Epithelial cell of umbilical artery (primary cell): ENCODE data around the gene SESN3. TPM values are rescaled to one million over a fixed set of nuclear protein-coding genes. Genes with fewer than 3 reads are reported as not detected.

Source experiments
- total RNA-seq: library from RNA; depleted of rRNA; stranded (reverse); fragments of >200 nt; gene quantifications from 2 replicates; pipeline ENCODE4 v1.2.3, GENCODE V29; 2014

Gene SESN3, protein sequence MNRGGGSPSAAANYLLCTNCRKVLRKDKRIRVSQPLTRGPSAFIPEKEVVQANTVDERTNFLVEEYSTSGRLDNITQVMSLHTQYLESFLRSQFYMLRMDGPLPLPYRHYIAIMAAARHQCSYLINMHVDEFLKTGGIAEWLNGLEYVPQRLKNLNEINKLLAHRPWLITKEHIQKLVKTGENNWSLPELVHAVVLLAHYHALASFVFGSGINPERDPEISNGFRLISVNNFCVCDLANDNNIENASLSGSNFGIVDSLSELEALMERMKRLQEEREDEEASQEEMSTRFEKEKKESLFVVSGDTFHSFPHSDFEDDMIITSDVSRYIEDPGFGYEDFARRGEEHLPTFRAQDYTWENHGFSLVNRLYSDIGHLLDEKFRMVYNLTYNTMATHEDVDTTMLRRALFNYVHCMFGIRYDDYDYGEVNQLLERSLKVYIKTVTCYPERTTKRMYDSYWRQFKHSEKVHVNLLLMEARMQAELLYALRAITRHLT
- 0.61 and 0.65 TPM in 2 replicates for total RNA-seq

DNA sequence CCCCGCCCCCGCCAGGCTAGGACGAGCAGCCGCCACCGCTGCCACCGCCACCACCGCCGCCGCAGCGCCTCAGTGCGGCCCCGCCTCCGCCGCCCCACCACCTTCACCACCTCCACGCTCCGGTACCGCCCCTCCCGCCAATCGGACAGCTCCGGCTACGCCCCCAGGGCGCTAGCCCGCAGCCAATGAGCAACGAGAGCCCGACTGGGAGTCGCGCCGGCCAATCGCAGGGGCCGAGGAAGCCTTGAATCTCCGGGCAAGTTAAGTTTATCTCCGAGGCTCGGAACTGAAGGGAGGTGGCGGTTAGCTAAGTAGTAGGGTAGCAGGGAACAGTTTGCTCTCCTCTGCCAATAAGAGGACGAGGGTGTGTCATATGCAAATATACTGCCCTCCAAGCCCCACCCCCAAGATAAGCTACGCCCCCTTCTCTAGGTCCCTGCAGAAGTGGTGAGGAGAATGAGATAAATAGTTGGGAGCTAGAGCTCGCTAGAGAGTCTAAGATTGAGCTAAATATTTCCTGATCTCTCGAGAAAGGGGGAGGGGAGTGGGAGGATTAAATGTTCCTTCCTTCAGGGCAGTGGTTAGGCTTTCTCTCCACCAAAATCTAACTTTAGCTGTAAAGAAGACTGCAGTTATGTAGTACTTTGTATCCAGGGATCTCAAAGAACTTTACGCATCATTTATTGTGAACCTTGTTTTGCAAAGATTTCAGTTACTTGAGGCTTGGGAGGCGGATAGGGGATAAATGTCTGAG is at the start of gene SESN3:
Gene SESN3 (minus strand): TSS at position 76 of the 754 bp plus-strand sequence. CDS start 342 bp downstream, outside the sequence.

Other genes starting within 250 kb of the SESN3 start
- not detected in 2 replicates for gene KDM4E, start 205.9 kb downstream of the SESN3 start, total RNA-seq
- gene KDM4F, start 181.8 kb downstream of the SESN3 start, total RNA-seq = not detected in 2 replicates
- gene SRSF8, start 164.3 kb downstream of the SESN3 start, total RNA-seq = 12.0 and 16.0 TPM in 2 replicates
- 20.8 and 22.8 TPM in 2 replicates for gene ENDOD1, start 141.4 kb downstream of the SESN3 start, total RNA-seq